Urinary bladder (tissue), 4 donors: ENCODE measurements around the gene B3GLCT. TPM values are rescaled to one million over a fixed set of nuclear protein-coding genes. Genes with fewer than 3 reads are reported as not detected.

Source experiments
- DNase-seq: peaks from one replicate; pipeline ENCODE4 v3.0.0-alpha.2; 2015; ENCODE audit errors: extremely low spot score
- H3K27ac ChIP-seq: one replicate; pipeline ENCODE4 v1.5.1; 2013; ENCODE audit warnings: low read depth, mild to moderate bottlenecking, moderate library complexity
- H3K36me3 ChIP-seq: one replicate; pipeline ENCODE4 v1.6.1; 2013; ENCODE audit warnings: mild to moderate bottlenecking, moderate library complexity; ENCODE audit not compliant: insufficient read depth
- H3K4me1 ChIP-seq: one replicate; pipeline ENCODE4 v1.6.1; 2013; ENCODE audit warnings: mild to moderate bottlenecking, moderate library complexity; ENCODE audit not compliant: insufficient read depth
- H3K4me3 ChIP-seq: one replicate; pipeline ENCODE4 v1.5.1; 2013; ENCODE audit warnings: low read depth, low read length
- WGBS: extraction: QIAGEN DNeasy Blood & Tissue Kit; methylation state at CpG from one replicate; pipeline ENCODE4 v1.1.7; 2013; 5-methylcytosine and 5-hydroxymethylcytosine counted together
- polyA plus RNA-seq: library from polyadenylated mRNA; stranded (reverse); fragments of 200-250 nt; gene quantifications from one replicate; pipeline ENCODE4 v1.2.3, GENCODE V29; 2013
- total RNA-seq: library from RNA; depleted of rRNA; stranded (reverse); fragments of >200 nt; gene quantifications from one replicate; pipeline ENCODE4 v1.2.3, GENCODE V29; 2014
- donor health status: healthy with polysubstance abuse.
- donor health status: healthy.

Gene B3GLCT
- total RNA-seq (22.4 TPM), polyA plus RNA-seq (3.6 TPM)

DNA sequence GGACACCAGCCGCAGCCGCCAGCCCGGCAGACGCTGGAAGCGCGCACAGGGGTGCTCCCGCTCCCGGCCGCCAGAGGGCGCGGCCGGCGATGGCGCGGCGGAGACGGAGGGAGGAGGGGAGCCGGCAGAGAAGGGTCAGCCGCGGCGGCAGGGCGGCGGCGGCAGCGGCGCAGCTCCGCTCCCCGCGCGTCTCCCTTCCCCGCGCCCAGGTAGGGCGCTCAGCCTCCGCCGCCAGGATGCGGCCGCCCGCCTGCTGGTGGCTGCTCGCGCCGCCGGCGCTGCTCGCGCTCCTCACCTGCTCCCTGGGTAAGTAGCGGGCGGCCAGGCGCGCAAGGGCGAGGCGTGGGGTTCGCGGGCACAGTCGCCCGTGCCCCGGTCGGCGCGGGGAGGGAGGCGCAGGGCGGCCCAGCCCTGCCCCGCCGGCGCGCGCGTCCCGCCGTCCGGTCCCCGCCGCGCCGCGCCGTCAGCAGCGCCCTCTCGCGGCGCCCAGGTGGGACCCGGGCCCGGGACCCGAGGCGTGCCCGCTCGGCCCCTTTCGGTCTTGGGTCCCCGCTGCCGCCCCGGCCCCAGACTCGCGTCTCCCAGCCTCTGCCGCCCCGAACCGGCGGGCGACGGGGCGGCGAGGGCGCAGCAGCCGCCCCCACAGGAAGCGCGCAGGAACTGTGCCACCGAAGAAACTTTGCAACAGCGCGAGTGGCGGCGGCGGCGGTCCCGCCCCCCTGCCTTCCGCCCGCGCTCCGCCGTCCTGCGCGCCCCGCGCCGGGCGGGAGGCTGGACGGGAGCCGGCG is at the start of gene B3GLCT:
B3GLCT (plus strand) TSS at position 127 of the 788 bp plus-strand sequence; CDS start at position 237, 110 bp downstream.
- no peak for DNase-seq
- whole genome bisulfite sequencing: under 1% methylated on average over 122 of the region's 126 CpGs
- no peaks in the 10 kb centered on the region for H3K4me1 ChIP-seq
- no peaks in the 10 kb centered on the region for H3K36me3 ChIP-seq
- H3K4me3 ChIP-seq: peak within 1 kb of the TSS; percentile 86
- peak within 1 kb of the TSS; percentile 99 for H3K27ac ChIP-seq

- DNase-seq: no peak
- 95% methylated on average over 4 of the region's 4 CpGs for WGBS
- Histone ChIP-seq H3K36me3 (peaks cover 10% of the 10 kb centered on the region), H3K4me3 (no peak overlapping the region), H3K4me1 (no peaks in the 10 kb centered on the region), H3K27ac (no peak overlapping the region)
These were observed 49.3 kb upstream of the B3GLCT start for GRCh38 chr13:31150315-31150985.

DNA sequence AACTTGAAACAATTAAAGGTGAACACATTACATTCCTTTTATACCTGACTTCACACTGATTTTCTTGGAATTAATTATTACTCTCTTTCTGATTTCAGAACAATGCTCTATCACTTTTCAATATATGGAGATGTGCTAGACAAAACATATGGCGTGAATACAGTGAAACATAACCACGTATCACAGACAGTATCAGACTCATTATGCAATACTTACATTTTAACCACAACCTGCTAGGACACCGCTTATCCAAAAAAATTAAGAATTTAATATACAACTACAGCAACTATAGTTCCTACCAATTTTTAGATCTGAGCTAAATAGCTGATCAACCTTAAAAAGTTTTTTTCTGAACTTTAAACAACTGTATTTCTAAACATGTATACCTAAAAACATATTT is 47.9 kb upstream of the B3GLCT start:
- no peak overlapping the region for H3K4me3 ChIP-seq
- H3K36me3 ChIP-seq: peaks cover 10% of the 10 kb centered on the region
- DNase-seq: no peak
- 93% methylated on average over 3 of the region's 3 CpGs for WGBS
- H3K27ac ChIP-seq: no peak overlapping the region
- no peaks in the 10 kb centered on the region for H3K4me1 ChIP-seq

GRCh38 chr13:31154939-31155338 is 44.8 kb upstream of the B3GLCT start:
- no peak overlapping the region for H3K27ac ChIP-seq
- 95% methylated on average over 2 of the region's 2 CpGs for WGBS
- no peak for DNase-seq
- H3K36me3 ChIP-seq: peaks cover 6% of the 10 kb centered on the region
- H3K4me1 ChIP-seq: no peaks in the 10 kb centered on the region
- no peak overlapping the region for H3K4me3 ChIP-seq

DNA sequence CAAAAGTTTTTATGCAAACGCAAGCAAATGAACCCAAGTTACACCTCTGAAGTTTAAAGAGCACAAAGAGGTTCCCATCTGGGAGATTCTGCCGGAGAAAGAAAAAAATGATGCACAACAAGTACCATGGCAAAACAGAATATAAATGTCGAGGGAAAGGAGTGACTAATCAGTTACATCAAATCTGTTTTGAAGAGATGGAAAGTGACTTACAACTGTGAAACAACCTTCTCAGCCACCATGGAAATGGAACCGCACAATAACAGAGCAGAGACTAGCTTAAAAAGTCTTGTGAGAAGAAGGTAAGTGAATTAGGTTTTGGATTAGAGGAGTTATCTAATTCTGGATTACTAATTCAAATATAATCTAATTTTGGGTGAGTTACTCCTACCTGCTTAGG is 40.5 kb upstream of the B3GLCT start:
- no peak overlapping the region for H3K4me3 ChIP-seq
- no peak overlapping the region for H3K27ac ChIP-seq
- WGBS: 85% methylated on average over 4 of the region's 4 CpGs
- H3K4me1 ChIP-seq: no peaks in the 10 kb centered on the region
- no peak for DNase-seq
- H3K36me3 ChIP-seq: peaks cover under 1% of the 10 kb centered on the region

DNA sequence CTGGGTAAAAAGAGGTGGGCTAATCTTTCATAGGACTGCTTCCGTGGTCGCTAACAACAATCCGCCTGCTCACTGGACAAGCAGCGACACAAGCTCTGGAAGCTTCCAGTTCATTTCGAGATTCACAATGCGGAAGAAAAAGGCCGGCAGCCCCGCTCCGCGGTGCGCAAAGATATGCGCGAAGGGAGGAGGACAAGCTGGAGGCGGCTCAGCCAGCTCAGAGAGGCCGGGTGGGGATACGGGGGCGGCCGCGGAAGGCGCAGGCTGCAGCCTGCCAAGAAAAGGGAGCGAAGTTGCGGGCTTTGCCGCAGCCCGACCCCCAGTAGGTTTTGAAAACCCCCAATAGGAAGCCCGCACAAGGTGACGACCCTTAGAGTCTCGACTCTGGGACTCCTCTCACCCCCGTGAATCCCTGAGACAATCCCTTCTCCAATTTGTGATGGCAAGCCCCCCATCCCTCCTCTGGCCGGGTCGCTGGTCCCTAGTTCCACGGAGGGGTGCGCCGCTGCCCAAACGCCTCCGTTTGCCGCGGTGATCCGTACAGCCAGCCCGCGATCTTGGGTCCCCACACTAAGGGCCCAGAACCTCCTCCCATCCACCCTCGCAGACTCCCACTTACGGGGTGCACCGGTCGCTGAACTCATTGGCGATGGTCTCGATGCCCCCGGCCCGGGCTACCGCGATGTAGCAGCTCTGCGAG is 38.8 kb upstream of the B3GLCT start:
- DNase-seq: peak; percentile 47
- H3K4me1 ChIP-seq: no peaks in the 10 kb centered on the region
- under 1% methylated on average over 51 of the region's 51 CpGs for WGBS
- H3K4me3 ChIP-seq: peak overlapping the region; percentile 83
- no peaks in the 10 kb centered on the region for H3K36me3 ChIP-seq
- H3K27ac ChIP-seq: peak overlapping the region; percentile 26

GRCh38 chr13:31161557-31162150 is 38.1 kb upstream of the B3GLCT start, which contains the start of gene HSPH1:
Gene HSPH1, minus strand, starts transcription at chr13:31161904. Its CDS starts 322 bp downstream, at chr13:31161582.
- Histone ChIP-seq H3K4me1 (no peaks in the 10 kb centered on the region), H3K4me3 (peak within 1 kb of the TSS; percentile 83), H3K27ac (peak within 1 kb of the TSS; percentile 26), H3K36me3 (no peaks in the 10 kb centered on the region)
- DNase-seq: peak; percentile 94
- under 1% methylated on average over 54 of the region's 54 CpGs for WGBS

DNA sequence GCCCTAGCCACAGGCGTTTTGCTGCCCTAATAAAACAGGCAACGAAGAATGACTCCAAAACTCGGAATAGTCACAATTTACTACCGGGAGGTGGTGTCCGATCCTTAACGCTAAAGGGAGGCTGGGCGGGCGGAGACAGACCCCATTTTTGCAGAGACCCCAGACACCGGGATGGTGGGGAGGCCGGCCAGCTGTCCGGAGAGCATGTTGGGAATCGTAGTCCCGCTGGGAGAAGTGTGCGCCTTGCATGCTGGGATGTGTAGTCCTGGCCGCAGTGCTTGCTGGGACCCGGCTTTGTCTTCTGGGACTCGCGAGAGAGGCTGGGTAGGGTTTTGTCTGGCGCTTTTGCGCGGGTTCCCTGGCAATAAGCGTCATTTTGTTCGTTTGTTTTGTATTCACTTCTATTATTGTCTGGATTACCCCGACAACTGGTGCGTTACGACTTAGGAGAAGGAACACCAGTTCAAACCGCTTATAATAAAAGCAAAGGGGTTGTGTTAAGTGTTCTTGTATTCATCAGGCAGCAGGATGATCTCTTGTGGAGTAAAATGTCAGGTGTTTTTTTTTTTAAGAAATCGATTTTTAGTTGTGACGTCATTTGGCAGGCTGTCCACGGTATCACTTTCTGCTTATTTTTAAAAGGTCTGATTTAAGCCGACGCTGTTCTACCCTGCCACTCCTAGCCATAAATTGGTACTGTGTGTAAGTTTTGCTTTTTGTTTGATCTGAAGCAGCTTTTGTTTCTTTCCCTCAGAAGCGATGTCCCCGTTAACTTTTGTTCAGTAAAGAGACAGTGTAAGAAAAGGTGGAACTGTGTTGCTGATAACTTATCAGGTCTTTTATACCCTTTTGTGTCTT is 37.4 kb upstream of the B3GLCT start:
- WGBS: under 1% methylated on average over 34 of the region's 34 CpGs
- DNase-seq: peak; percentile 98
- H3K4me3 ChIP-seq: peak overlapping the region; percentile 83
- H3K36me3 ChIP-seq: no peaks in the 10 kb centered on the region
- H3K27ac ChIP-seq: peak overlapping the region; percentile 18
- no peaks in the 10 kb centered on the region for H3K4me1 ChIP-seq

GRCh38 chr13:31166591-31166990 is 33.2 kb upstream of the B3GLCT start:
- Histone ChIP-seq H3K27ac (no peak overlapping the region), H3K4me1 (no peaks in the 10 kb centered on the region), H3K36me3 (peaks cover 1% of the 10 kb centered on the region), H3K4me3 (no peak overlapping the region)
- 86% methylated on average over 3 of the region's 3 CpGs for WGBS
- no peak for DNase-seq

DNA sequence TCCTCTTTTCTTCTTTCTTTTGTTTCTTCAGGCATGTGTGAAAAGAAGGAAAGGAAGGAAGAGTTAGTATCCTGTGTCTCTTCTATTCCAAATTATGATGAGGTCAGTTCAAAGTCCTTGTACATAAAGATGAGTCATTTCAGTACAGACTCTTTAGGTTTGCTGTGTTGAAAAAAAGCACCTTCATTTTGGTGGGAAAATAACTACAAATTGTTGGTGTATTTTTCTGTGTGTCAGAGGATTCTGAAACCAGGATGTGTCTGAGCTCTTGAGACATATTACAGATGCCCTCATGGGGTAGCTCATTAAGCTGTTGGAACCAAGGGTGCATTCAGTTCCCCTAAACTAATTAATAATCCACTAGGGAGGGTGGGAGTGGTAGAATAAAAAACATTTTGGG is 32.3 kb upstream of the B3GLCT start:
- no peak for DNase-seq
- H3K36me3 ChIP-seq: peaks cover 1% of the 10 kb centered on the region
- no peak overlapping the region for H3K27ac ChIP-seq
- H3K4me1 ChIP-seq: no peaks in the 10 kb centered on the region
- H3K4me3 ChIP-seq: no peak overlapping the region

DNA sequence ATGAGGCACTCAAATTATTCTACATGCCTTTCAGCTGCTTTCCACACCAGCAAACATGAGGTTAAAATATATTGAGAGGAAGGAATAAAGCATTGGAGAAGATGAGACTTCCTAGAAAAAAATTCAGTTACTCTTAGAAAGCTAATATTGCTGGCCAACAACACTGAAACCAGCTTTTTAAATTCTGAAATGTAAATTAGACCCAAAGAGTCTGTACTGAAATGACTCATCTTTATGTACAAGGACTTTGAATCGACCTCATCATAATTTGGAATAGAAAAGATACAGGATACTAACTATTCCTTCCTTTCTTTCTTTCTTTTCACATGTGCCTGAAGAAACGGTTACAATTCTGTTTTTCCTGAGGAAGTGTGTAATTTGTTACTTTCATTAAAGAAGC is 31.6 kb upstream of the B3GLCT start:
- H3K27ac ChIP-seq: no peak overlapping the region
- no peak for DNase-seq
- WGBS: 43% methylated on average over 2 of the region's 2 CpGs
- H3K36me3 ChIP-seq: peaks cover 1% of the 10 kb centered on the region
- no peaks in the 10 kb centered on the region for H3K4me1 ChIP-seq
- no peak overlapping the region for H3K4me3 ChIP-seq

GRCh38 chr13:31168736-31169135 is 31.0 kb upstream of the B3GLCT start:
- no peak overlapping the region for H3K27ac ChIP-seq
- no peak overlapping the region for H3K4me3 ChIP-seq
- DNase-seq: no peak
- peaks cover 1% of the 10 kb centered on the region for H3K36me3 ChIP-seq
- H3K4me1 ChIP-seq: no peaks in the 10 kb centered on the region
- 88% methylated on average over 11 of the region's 11 CpGs for WGBS

DNA sequence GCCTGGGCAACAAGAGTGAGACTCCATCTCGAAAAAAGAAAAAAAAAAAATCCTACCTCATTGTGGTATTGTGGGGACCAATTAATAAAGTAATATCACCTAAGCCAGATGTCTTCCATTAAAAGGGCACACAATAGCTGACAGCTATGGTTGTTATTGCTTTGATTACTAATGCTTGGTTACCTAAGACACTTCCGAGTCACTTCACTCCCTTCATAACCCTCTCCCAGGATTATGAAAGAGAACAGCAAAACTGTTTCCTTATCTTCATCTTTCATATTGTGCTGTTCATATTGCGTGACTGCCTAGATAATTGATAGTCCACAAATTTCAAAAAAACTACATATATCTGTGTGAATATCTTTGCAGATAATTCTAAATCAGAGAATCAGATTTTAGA is 27.8 kb upstream of the B3GLCT start:
- no peak overlapping the region for H3K27ac ChIP-seq
- DNase-seq: no peak
- H3K4me3 ChIP-seq: no peak overlapping the region
- H3K4me1 ChIP-seq: no peaks in the 10 kb centered on the region
- H3K36me3 ChIP-seq: peaks cover 1% of the 10 kb centered on the region
- 81% methylated on average over 3 of the region's 3 CpGs for WGBS
